A673 (cell line): ENCODE results near the gene MOCS1. TPM values are rescaled to one million over a fixed set of nuclear protein-coding genes. Genes with fewer than 3 reads are reported as not detected.

Source experiments
- BruUV-seq: library from RNA; stranded (reverse); fragments of 400-500 nt; replicated peaks from 2 replicates; lab custom pipeline; 2021; lab: Mats Ljungman, UMichigan
- CTCF ChIA-PET: fragments of 300-600 bp; sonication (Branson Sonifier 250); formaldehyde crosslinking; loops from one replicate; lab custom pipeline; 2022; ENCODE audit warnings: antibody characterized with exemption; lab: Charles Lee
- POLR2A ChIA-PET: fragments of 300-600 bp; sonication (Branson Sonifier 250); formaldehyde crosslinking; loops from one replicate; lab custom pipeline; 2022; ENCODE audit warnings: antibody characterized with exemption; ENCODE audit not compliant: low non-redundant PET; lab: Charles Lee
- DNase-seq: peaks from one replicate; pipeline ENCODE4 v3.0.0-alpha.2; 2015; ENCODE audit warnings: low spot score
- H3K27ac ChIP-seq: fragments of 200-600 bp; sonication (generic); 2 replicates; pipeline ENCODE4 v1.5.1; 2016; ENCODE audit warnings: mixed run types, low read depth, mild to moderate bottlenecking, mixed read lengths, antibody characterized with exemption, low read length; ENCODE audit not compliant: poor library complexity, severe bottlenecking
- H3K27me3 ChIP-seq: fragments of 200-600 bp; sonication (generic); replicated peaks from 2 replicates; pipeline ENCODE4 v1.6.1; 2017; ENCODE audit warnings: mixed run types, low read depth, mild to moderate bottlenecking, mixed read lengths, antibody characterized with exemption, low read length; ENCODE audit not compliant: insufficient read depth, poor library complexity
- H3K36me3 ChIP-seq: fragments of 200-600 bp; sonication (generic); 2 replicates; pipeline ENCODE4 v1.6.1; 2016; ENCODE audit warnings: mixed run types, mild to moderate bottlenecking, mixed read lengths, antibody characterized with exemption, low read length; ENCODE audit not compliant: insufficient read depth, poor library complexity, severe bottlenecking
- H3K4me1 ChIP-seq: fragments of 200-600 bp; sonication (generic); 2 replicates; pipeline ENCODE4 v1.6.1; 2017; ENCODE audit warnings: mixed run types, mild to moderate bottlenecking, mixed read lengths, antibody characterized with exemption, low read length; ENCODE audit not compliant: insufficient read depth, poor library complexity, severe bottlenecking
- H3K4me3 ChIP-seq: fragments of 200-600 bp; sonication (generic); 2 replicates; pipeline ENCODE4 v1.5.1; 2016; ENCODE audit warnings: low read depth, mixed run types, mild to moderate bottlenecking, mixed read lengths, low read length; ENCODE audit not compliant: poor library complexity, severe bottlenecking
- H3K9me3 ChIP-seq: fragments of 200-600 bp; sonication (generic); 2 replicates; pipeline ENCODE4 v1.6.1; 2016; ENCODE audit warnings: mixed run types, low read depth, mild to moderate bottlenecking, mixed read lengths, antibody characterized with exemption, low read length; ENCODE audit not compliant: poor library complexity, severe bottlenecking
- CTCF ChIP-seq: fragments of 300-800, 200-600 bp; sonication (generic); conservative IDR thresholded peaks from 2 replicates; pipeline ENCODE4 v1.5.1; 2017; ENCODE audit warnings: low read depth, mild to moderate bottlenecking, antibody characterized with exemption, low read length, moderate library complexity, mixed read lengths
- EZH2 ChIP-seq: fragments of 200-600 bp; sonication (generic); IDR thresholded peaks from 2 replicates; pipeline ENCODE4 v1.6.1; 2017; ENCODE audit warnings: borderline replicate concordance, low read depth, mild to moderate bottlenecking, mixed read lengths, antibody characterized with exemption, low read length; ENCODE audit not compliant: poor library complexity, severe bottlenecking
- intact Hi-C: fragments of 100-400 bp; cut with micrococcal nuclease; formaldehyde crosslinking; loops from one replicate; pipeline ENCODE4 v1.10.0; 2022; ENCODE audit not compliant: unreplicated experiment
- total RNA-seq: library from RNA; stranded (reverse); gene quantifications from 2 replicates; pipeline ENCODE4 v1.2.3, GENCODE V29; 2021

Gene MOCS1
- total RNA-seq, 1 experiment from 2014 or later = 2.5 TPM

- TF ChIP-seq EZH2 (no peak), CTCF (no peak)
- CTCF ChIA-PET = no interaction called here
- H3K4me3 ChIP-seq = no peak overlapping the region
- H3K4me1 ChIP-seq = no peaks in the 10 kb centered on the region
- H3K36me3 ChIP-seq = no peaks in the 10 kb centered on the region
- no peak for DNase-seq
- intact Hi-C loops = no loop called here
- no peaks in the 10 kb centered on the region for H3K27me3 ChIP-seq
- H3K9me3 ChIP-seq = no peaks in the 10 kb centered on the region
- POLR2A ChIA-PET = no interaction called here
- BruUV-seq = no TSS peak
- H3K27ac ChIP-seq = no peak overlapping the region
Observed at GRCh38 chr6:39880594-39880993, 53.7 kb downstream of the MOCS1 start.

DNA sequence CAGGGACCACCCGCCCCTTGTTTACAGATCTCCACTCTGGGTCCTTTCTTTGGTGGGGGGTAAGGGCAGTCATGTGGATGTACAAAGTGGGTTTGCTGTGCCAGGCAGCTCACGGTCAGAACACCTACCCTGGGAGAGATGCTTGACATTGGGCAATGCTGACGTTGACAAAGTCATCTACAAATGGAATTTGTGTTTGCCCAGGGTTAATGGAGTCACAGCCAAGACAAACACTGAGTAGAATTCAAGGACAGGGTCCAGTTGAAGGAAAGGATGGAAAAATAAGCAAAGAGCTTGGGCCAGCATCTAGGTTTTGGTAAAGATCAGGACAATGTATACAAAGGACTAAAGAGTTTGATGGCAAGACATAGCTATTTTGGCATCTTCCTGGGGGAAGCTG is 54.7 kb downstream of the MOCS1 start:
- Histone ChIP-seq H3K36me3 (no peaks in the 10 kb centered on the region), H3K27me3 (no peaks in the 10 kb centered on the region), H3K4me3 (no peak overlapping the region), H3K27ac (no peak overlapping the region), H3K4me1 (no peaks in the 10 kb centered on the region), H3K9me3 (no peaks in the 10 kb centered on the region)
- no peak for DNase-seq
- TF ChIP-seq EZH2 (no peak), CTCF (no peak)
- CTCF ChIA-PET = no interaction called here
- intact Hi-C loops = no loop called here
- POLR2A ChIA-PET = no interaction called here
- no TSS peak for BruUV-seq

DNA sequence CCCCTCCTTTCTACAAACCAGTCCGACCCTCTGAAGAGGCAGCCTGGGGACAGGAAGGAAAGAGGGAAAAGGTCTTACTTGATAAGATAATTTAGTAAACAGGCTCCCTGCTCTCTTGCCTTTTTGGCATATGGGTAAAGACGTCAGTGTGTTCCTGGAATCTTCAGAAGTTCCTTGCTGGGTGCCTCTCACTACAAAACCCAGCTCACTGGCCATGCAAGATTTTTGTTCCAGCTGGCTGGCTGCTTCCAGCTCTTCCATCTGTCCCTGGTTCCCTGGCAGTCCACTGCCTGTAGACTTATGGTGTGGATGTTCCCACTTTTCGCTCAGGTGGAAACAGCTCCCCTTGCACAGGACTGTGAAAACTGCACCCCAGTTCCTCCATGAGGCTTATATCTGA is 57.4 kb downstream of the MOCS1 start:
- Histone ChIP-seq H3K4me1 (no peaks in the 10 kb centered on the region), H3K27me3 (no peaks in the 10 kb centered on the region), H3K27ac (no peak overlapping the region), H3K36me3 (no peaks in the 10 kb centered on the region), H3K4me3 (no peak overlapping the region), H3K9me3 (no peaks in the 10 kb centered on the region)
- POLR2A ChIA-PET = no interaction called here
- CTCF ChIA-PET = no interaction called here
- TF ChIP-seq EZH2 (no peak), CTCF (no peak)
- DNase-seq = no peak
- no TSS peak for BruUV-seq
- intact Hi-C loops = no loop called here
